GM19468 (cell line): ENCODE data around the gene C4BPB.

Source experiments
- ATAC-seq: cut with Tn5 transposase; IDR thresholded peaks from one replicate; pipeline ENCODE4 v1.9.1; 2021; ENCODE audit warnings: mild to moderate bottlenecking, moderate library complexity, moderate number of reproducible peaks; ENCODE audit not compliant: unreplicated experiment; ENCODE audit errors: extremely low read depth

C4BPB gene

GRCh38 chr1:207129053-207129452 is 40.4 kb downstream of the C4BPB start:
- ATAC-seq = no peak

GRCh38 chr1:207130252-207131036 is 41.8 kb downstream of the C4BPB start:
- ATAC-seq = no peak

GRCh38 chr1:207131163-207131562 is 42.5 kb downstream of the C4BPB start:
- ATAC-seq = no peak

- no peak for ATAC-seq
These were observed 45.9 kb downstream of the C4BPB start for GRCh38 chr1:207134581-207134980.

- ATAC-seq = no peak
These were observed 51.0 kb downstream of the C4BPB start for GRCh38 chr1:207139616-207140015.

- ATAC-seq = no peak
These were observed 51.9 kb downstream of the C4BPB start for GRCh38 chr1:207140536-207140935.

GRCh38 chr1:207145401-207146058 is 56.9 kb downstream of the C4BPB start:
- ATAC-seq = no peak
